Epithelial cell of proximal tubule (primary cell): ENCODE data around the gene CDKN1A. TPM values are rescaled to one million over a fixed set of nuclear protein-coding genes. Genes with fewer than 3 reads are reported as not detected.

Experiments used
- DNase-seq: peaks from one replicate; pipeline ENCODE4 v3.0.0-alpha.2; 2011; ENCODE audit warnings: low read depth
- H3K4me3 ChIP-seq: 2 replicates; pipeline ENCODE4 v1.5.1; 2011; ENCODE audit warnings: low read depth, mild to moderate bottlenecking, low read length
- total RNA-seq: library from RNA; depleted of rRNA; stranded (reverse); fragments of >200 nt; gene quantifications from 2 replicates; pipeline ENCODE4 v1.2.3, GENCODE V29; 2015
- TF ChIP-seq, protein P1 (sequence below): conservative IDR thresholded peaks from 2 replicates; pipeline ENCODE4 v1.5.1; 2012; ENCODE audit warnings: low read depth, mild to moderate bottlenecking, low read length

CDKN1A gene
- total RNA-seq, 1 donor from 2014 or later = 427 TPM

DNA sequence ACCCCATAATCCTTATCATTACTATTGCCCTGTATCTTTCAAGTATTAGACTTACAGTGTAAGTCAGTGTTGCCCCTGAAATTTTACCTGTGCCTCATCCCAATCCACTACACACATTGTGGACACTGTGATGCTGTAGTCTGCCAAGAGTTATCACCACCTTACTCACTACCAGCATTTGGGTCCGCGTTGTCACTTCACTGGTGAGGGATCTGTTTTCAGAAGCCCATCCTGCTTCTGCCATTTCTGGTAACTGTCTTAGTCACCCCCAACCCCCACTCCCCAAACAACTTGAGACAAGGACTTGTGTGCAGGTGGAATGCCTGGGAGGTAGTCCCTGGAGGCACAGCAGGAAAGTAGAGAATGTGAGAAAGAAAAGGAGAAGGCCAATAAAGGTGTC, 13.1 kb downstream of the CDKN1A start:
- no peak for DNase-seq
- TF ChIP-seq, protein P1, sequence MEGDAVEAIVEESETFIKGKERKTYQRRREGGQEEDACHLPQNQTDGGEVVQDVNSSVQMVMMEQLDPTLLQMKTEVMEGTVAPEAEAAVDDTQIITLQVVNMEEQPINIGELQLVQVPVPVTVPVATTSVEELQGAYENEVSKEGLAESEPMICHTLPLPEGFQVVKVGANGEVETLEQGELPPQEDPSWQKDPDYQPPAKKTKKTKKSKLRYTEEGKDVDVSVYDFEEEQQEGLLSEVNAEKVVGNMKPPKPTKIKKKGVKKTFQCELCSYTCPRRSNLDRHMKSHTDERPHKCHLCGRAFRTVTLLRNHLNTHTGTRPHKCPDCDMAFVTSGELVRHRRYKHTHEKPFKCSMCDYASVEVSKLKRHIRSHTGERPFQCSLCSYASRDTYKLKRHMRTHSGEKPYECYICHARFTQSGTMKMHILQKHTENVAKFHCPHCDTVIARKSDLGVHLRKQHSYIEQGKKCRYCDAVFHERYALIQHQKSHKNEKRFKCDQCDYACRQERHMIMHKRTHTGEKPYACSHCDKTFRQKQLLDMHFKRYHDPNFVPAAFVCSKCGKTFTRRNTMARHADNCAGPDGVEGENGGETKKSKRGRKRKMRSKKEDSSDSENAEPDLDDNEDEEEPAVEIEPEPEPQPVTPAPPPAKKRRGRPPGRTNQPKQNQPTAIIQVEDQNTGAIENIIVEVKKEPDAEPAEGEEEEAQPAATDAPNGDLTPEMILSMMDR = no peak
- no peak overlapping the region for H3K4me3 ChIP-seq

DNA sequence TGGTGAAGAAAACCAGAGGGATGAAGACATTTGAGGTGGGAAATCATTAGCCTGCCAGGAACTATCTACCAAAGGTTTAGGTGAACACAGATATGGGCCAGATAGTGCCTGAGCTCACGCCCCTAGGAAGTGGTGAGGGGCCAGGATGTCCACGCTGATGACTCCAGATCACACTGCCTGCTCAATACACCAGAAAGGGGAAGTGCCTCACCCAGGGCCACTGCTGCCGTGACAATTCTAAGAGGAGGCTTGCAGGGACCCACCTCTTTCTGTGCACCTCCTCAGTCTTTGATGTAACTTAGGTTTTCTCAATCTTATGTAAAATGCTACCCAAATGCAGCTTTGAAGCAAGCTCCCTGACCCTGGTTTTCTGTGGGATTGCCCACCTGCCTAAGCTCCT, 13.7 kb downstream of the CDKN1A start:
- no peak overlapping the region for H3K4me3 ChIP-seq
- TF ChIP-seq, protein P1 = no peak
- no peak for DNase-seq

DNA sequence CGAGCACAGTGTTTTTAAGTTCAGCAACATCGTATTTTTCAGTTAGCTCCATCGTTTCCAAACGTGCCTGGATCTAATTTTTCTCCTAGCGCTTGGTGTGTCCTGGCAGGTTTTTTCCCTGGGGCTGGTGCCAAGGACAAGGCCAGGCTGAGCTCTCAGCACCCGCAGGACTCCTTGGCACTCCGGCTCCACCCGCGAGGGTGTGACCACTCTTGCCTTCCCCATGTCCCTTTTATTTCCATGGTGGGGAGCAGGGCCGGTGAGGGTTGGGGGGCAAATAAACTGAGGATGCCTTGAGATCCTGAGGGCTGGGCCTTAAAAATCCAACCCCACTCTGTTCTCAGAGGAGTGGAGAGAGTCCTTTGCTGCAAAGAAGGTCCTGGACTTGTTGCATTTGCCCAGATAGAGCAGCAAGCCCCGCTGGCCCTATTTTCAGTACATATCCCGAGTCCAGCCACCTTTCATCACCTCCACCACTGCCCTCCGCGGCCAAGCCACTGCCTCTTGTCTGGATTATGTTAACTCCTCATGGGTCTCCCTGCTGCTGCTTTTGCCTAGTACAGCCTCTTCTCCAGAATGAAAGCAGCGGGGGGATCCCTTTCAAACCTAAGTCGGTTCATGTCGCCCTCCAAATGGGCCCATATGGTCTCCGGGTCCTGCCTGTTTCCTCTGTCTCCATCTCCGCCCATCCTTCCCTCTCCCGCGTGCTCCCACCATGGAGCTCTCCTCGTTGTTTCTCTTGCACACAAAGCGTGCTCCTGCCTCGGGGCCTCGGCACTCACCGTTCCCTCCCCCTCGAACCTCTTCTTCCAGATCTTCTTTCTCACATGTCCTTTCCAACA, 14.6 kb downstream of the CDKN1A start:
- no peak overlapping the region for H3K4me3 ChIP-seq
- DNase-seq = no peak
- TF ChIP-seq, protein P1 = no peak

DNA sequence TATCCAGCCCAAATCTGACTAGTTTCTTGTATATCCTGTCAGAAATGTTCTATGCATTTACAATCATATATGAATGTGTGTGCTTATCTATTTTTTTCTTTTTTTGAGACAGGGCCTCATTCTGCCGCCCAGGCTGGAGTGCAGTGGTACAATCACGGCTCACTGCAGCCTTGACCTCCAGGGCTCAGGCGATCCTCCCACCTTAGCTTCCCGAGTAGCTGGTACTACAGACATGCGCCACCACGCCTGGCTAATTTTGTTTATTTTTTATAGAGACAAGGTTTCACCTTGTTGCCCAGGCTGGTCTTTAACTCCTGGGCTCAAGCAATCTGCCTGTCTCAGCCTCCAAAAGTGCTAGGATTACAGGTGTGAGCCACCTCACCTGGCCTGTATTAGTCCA, 16.1 kb downstream of the CDKN1A start:
- TF ChIP-seq, protein P1 = no peak
- H3K4me3 ChIP-seq = no peak overlapping the region

GRCh38 chr6:36695414-36695813, 16.9 kb downstream of the CDKN1A start:
- DNase-seq = no peak

More for the DNA sequence above, 16.1 kb downstream of the CDKN1A start:
- DNase-seq = no peak

GRCh38 chr6:36697481-36697903, 19.0 kb downstream of the CDKN1A start, which contains the start of gene RAB44:
RAB44 (plus strand) TSS chr6:36697826; CDS start chr6:36704236, 6,410 bp downstream.
- DNase-seq = no peak
- no peak within 1 kb of the TSS for H3K4me3 ChIP-seq
- TF ChIP-seq, protein P1 = no peak

More at GRCh38 chr6:36695414-36695813, 16.9 kb downstream of the CDKN1A start:
- no peak overlapping the region for H3K4me3 ChIP-seq
- TF ChIP-seq, protein P1 = no peak
